OCI-LY7 (cell line): Measurements from ENCODE around the gene LGALS1.

Source experiments
- CTCF ChIP-seq: fragments of 200-600 bp; sonication (generic); conservative IDR thresholded peaks from 2 replicates; pipeline ENCODE4 v1.5.1; 2014; ENCODE audit warnings: mild to moderate bottlenecking, antibody characterized with exemption, low read length, moderate library complexity, mixed read lengths
- EZH2phosphoT487 ChIP-seq: fragments of 200-600 bp; sonication (generic); IDR thresholded peaks from 2 replicates; pipeline ENCODE4 v1.6.1; 2018; ENCODE audit warnings: low read depth, borderline replicate concordance, mild to moderate bottlenecking, mixed run types, antibody characterized with exemption, low read length, moderate library complexity, mixed read lengths

- TF ChIP-seq CTCF (no peak), EZH2phosphoT487 (no peak)
Observed at GRCh38 chr22:37678372-37678771, 2.9 kb downstream of the LGALS1 start.
